Ectodermal cell (in vitro differentiated cells): Measurements from ENCODE around the gene LEMD1.

Experiments used
- H3K27ac ChIP-seq: 2 replicates; pipeline ENCODE4 v1.7.0; 2013; ENCODE audit warnings: mild to moderate bottlenecking, low read depth, low read length; ENCODE audit not compliant: insufficient read depth, poor library complexity, severe bottlenecking
- H3K27me3 ChIP-seq: 2 replicates; pipeline ENCODE4 v1.7.0; 2013; ENCODE audit warnings: mild to moderate bottlenecking, low read length; ENCODE audit not compliant: insufficient read depth, control insufficient read depth, poor library complexity, severe bottlenecking
- H3K36me3 ChIP-seq: one replicate; pipeline ENCODE4 v1.7.0; 2013; ENCODE audit warnings: low read length; ENCODE audit not compliant: control insufficient read depth, insufficient read depth
- H3K4me1 ChIP-seq: one replicate; pipeline ENCODE4 v1.7.0; 2013; ENCODE audit warnings: low read length; ENCODE audit not compliant: control insufficient read depth, insufficient read depth
- H3K4me3 ChIP-seq: 2 replicates; pipeline ENCODE4 v1.7.0; 2013; ENCODE audit warnings: low read depth, low read length, control low read depth; ENCODE audit not compliant: insufficient read depth
- H3K9me3 ChIP-seq: 2 replicates; pipeline ENCODE4 v1.7.0; 2013; ENCODE audit warnings: mild to moderate bottlenecking, low read length, moderate library complexity; ENCODE audit not compliant: control insufficient read depth
- WGBS, 2 experiments: methylation state at CpG; one replicate each; pipeline ENCODE4 v1.1.7; 2013; ENCODE audit warnings: missing lambda C conversion rate in 2 of 2; 5-methylcytosine and 5-hydroxymethylcytosine counted together

Gene LEMD1

GRCh38 chr1:205355075-205355453 is 66.8 kb downstream of the LEMD1 start:
- 87 to 93% methylated on average over 3 of the region's 3 CpGs for WGBS, 2 experiments
- no peaks in the 10 kb centered on the region for H3K36me3 ChIP-seq
- H3K4me1 ChIP-seq: peaks cover 72% of the 10 kb centered on the region
- H3K4me3 ChIP-seq: no peak overlapping the region
- H3K27me3 ChIP-seq: no peaks in the 10 kb centered on the region
- H3K27ac ChIP-seq: no peak overlapping the region
- no peaks in the 10 kb centered on the region for H3K9me3 ChIP-seq

GRCh38 chr1:205354259-205355074 is 67.4 kb downstream of the LEMD1 start:
- Histone ChIP-seq H3K27me3 (no peaks in the 10 kb centered on the region), H3K4me1 (peaks cover 72% of the 10 kb centered on the region), H3K36me3 (no peaks in the 10 kb centered on the region), H3K9me3 (no peaks in the 10 kb centered on the region), H3K27ac (no peak overlapping the region), H3K4me3 (no peak overlapping the region)
- 42 to 46% methylated on average over 4 to 5 of the region's 5 CpGs for WGBS, 2 experiments

- Histone ChIP-seq H3K27ac (no peak overlapping the region), H3K36me3 (no peaks in the 10 kb centered on the region), H3K9me3 (no peaks in the 10 kb centered on the region), H3K27me3 (no peaks in the 10 kb centered on the region), H3K4me3 (no peak overlapping the region), H3K4me1 (peaks cover 80% of the 10 kb centered on the region)
- 85 to 93% methylated on average over 6 of the region's 6 CpGs for WGBS, 2 experiments
Measured at GRCh38 chr1:205353612-205354011, 68.2 kb downstream of the LEMD1 start.

DNA sequence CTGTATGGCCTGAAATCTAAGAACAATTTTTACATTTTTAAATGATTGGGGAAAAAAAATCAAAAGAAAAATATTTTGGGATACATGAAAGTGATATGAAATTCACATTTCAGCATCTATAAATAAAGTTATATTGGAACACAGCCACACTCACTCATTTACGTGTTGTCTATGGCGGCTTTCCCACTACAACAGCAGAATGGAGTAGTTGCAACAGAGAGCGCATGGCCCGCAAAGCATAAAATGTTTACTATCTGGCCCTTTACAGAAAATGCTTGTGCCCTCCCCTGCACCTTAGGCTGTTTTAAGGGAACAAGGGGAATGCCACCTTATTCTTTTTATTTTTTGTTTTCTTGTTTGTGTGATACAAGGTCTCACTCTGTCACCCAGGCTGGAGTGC is 68.7 kb downstream of the LEMD1 start:
- peaks cover 80% of the 10 kb centered on the region for H3K4me1 ChIP-seq
- no peak overlapping the region for H3K27ac ChIP-seq
- H3K27me3 ChIP-seq: no peaks in the 10 kb centered on the region
- 94 to 97% methylated on average over 4 of the region's 4 CpGs for WGBS, 2 experiments
- no peaks in the 10 kb centered on the region for H3K9me3 ChIP-seq
- H3K36me3 ChIP-seq: no peaks in the 10 kb centered on the region
- no peak overlapping the region for H3K4me3 ChIP-seq

- Histone ChIP-seq H3K9me3 (no peaks in the 10 kb centered on the region), H3K4me3 (no peak overlapping the region), H3K27ac (no peak overlapping the region), H3K36me3 (no peaks in the 10 kb centered on the region), H3K27me3 (no peaks in the 10 kb centered on the region), H3K4me1 (peaks cover 73% of the 10 kb centered on the region)
- 58 to 68% methylated on average over 11 of the region's 11 CpGs for WGBS, 2 experiments
Measured at GRCh38 chr1:205351984-205352713, 69.7 kb downstream of the LEMD1 start.

DNA sequence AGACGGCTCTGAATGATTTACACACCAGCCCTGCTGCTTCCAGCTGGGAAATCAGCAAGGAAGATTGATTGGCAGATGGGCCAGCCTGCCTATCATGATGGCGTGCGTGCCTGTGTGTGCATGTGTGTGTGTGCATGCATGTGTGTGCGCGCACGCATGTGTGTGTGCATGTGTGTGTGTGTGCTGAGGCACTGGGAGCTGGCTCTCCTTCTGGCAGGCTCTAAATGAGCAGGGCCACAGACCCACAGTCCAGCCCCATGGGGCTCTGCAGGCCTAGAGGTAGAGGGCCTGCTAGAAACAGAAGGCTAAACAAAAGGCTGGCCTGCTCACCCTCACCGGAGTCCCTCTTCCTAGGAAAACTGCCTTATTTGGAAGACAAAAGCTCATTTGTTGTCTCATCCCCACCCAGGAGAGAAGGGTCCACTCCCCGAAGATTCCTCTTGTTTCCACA is 71.1 kb downstream of the LEMD1 start:
- no peaks in the 10 kb centered on the region for H3K9me3 ChIP-seq
- H3K4me3 ChIP-seq: no peak overlapping the region
- H3K4me1 ChIP-seq: peaks cover 61% of the 10 kb centered on the region
- H3K36me3 ChIP-seq: no peaks in the 10 kb centered on the region
- 19 to 25% methylated on average over 8 of the region's 8 CpGs for WGBS, 2 experiments
- H3K27ac ChIP-seq: peak overlapping the region; percentile 74
- peaks cover 7% of the 10 kb centered on the region for H3K27me3 ChIP-seq

- Histone ChIP-seq H3K4me3 (no peak overlapping the region), H3K9me3 (no peaks in the 10 kb centered on the region), H3K27me3 (peaks cover 12% of the 10 kb centered on the region), H3K4me1 (peaks cover 58% of the 10 kb centered on the region), H3K36me3 (no peaks in the 10 kb centered on the region), H3K27ac (peak overlapping the region; percentile 74)
- 70 to 74% methylated on average over 4 of the region's 4 CpGs for WGBS, 2 experiments
Measured at GRCh38 chr1:205350124-205350523, 71.7 kb downstream of the LEMD1 start.

GRCh38 chr1:205348554-205349487 is 73.0 kb downstream of the LEMD1 start:
- Histone ChIP-seq H3K4me3 (no peak overlapping the region), H3K9me3 (no peaks in the 10 kb centered on the region), H3K27me3 (peaks cover 25% of the 10 kb centered on the region), H3K36me3 (no peaks in the 10 kb centered on the region), H3K4me1 (peaks cover 53% of the 10 kb centered on the region), H3K27ac (no peak overlapping the region)
- WGBS, 2 experiments: 62 to 66% methylated on average over 5 of the region's 5 CpGs

GRCh38 chr1:205346956-205347574 is 74.8 kb downstream of the LEMD1 start:
- Histone ChIP-seq H3K9me3 (no peaks in the 10 kb centered on the region), H3K4me3 (no peak overlapping the region), H3K4me1 (peaks cover 46% of the 10 kb centered on the region), H3K27me3 (peaks cover 42% of the 10 kb centered on the region), H3K27ac (no peak overlapping the region), H3K36me3 (no peaks in the 10 kb centered on the region)
- WGBS, 2 experiments: 94 to 95% methylated on average over 10 of the region's 10 CpGs
